Activated CD8-positive, alpha-beta T cell treated with anti-CD3 and anti-CD28 coated beads, Interleukin-2, amount 10 ng/mL, durations not matched to agents 7 days and 5 days (primary cell): ENCODE results near the gene PSD. TPM values are rescaled to one million over a fixed set of nuclear protein-coding genes. Genes with fewer than 3 reads are reported as not detected.

ENCODE experiments used
- ATAC-seq: fragments of 150-1000 bp; cut with Tn5 transposase; one replicate; pipeline ENCODE4 v1.10.0; 2021; ENCODE audit warnings: moderate library complexity
- CTCF ChIA-PET: fragments of 350-600 bp; sonication (Branson Sonifier 250); formaldehyde crosslinking; loops from one replicate; lab custom pipeline; 2021; ENCODE audit warnings: antibody characterized with exemption; lab: Charles Lee
- POLR2A ChIA-PET: fragments of 350-600 bp; sonication (Branson Sonifier 250); formaldehyde crosslinking; loops from one replicate; lab custom pipeline; 2021; ENCODE audit warnings: antibody characterized with exemption; lab: Charles Lee
- DNase-seq: peaks from one replicate; pipeline ENCODE4 v3.0.0-alpha.2; 2020
- H3K27ac Mint-ChIP-seq: one replicate; pipeline ENCODE4 v1.8.0; 2021; ENCODE audit warnings: mild to moderate bottlenecking, mixed read lengths
- H3K27me3 Mint-ChIP-seq: one replicate; pipeline ENCODE4 v1.8.0; 2021; ENCODE audit warnings: low read depth, mixed read lengths
- H3K36me3 Mint-ChIP-seq: one replicate; pipeline ENCODE4 v1.8.0; 2021; ENCODE audit warnings: low read depth, mixed read lengths
- H3K4me1 Mint-ChIP-seq: one replicate; pipeline ENCODE4 v1.8.0; 2021; ENCODE audit warnings: low read depth, mixed read lengths
- H3K4me3 Mint-ChIP-seq: one replicate; pipeline ENCODE4 v1.8.0; 2021; ENCODE audit warnings: mild to moderate bottlenecking, mixed read lengths
- H3K9me3 Mint-ChIP-seq: one replicate; pipeline ENCODE4 v1.8.0; 2022; ENCODE audit warnings: mixed read lengths; ENCODE audit not compliant: insufficient read depth
- total RNA-seq, 2 experiments: library from RNA; stranded (reverse); gene quantifications; one replicate each; pipeline ENCODE4 v1.2.3, GENCODE V29; 2021

Gene PSD
- total RNA-seq, 2 experiments from 2014 or later: 0.92 to 1.6 TPM

DNA sequence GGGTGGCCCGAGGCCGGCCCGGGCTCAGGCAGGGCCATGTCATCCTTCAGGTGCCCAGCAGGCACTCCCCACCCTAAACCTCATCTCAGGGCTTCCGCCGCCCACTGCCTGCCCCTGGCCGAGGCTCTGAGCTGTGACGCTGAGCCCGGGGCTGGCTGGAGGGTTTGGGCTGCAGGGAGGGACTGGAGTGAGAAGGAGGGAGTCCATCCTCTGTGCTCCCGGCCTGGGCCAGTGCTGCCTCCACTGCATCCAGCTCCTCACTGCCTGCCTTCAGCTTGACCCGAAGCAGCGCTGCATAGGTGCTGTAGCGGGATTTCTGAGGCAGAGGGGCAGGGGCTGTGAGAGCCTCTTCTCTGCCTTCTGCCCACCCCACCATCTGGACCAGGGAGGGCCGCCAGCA lies 15.5 kb downstream of the PSD start:
- no peak overlapping the region for H3K27ac Mint-ChIP-seq
- peaks cover 23% of the 10 kb centered on the region for H3K36me3 Mint-ChIP-seq
- peaks cover 23% of the 10 kb centered on the region for H3K4me1 Mint-ChIP-seq
- no peak for DNase-seq
- H3K27me3 Mint-ChIP-seq: peaks cover 2% of the 10 kb centered on the region
- ATAC-seq: no peak
- ChIA-PET CTCF (interaction anchor here (0.6 to 3.9 kb wide), 9 partner anchors 8 to 176 kb away, joined by 3 to 30 read pairs (median 4); partner anchors contain the start of gene NFKB2), POLR2A (interaction anchor here (0.9 to 1.3 kb wide), 3 partner anchors 8 to 33 kb away, joined by 4 to 5 read pairs (median 4); partner anchors contain the start of gene NFKB2)
- H3K4me3 Mint-ChIP-seq: no peak overlapping the region
- no peaks in the 10 kb centered on the region for H3K9me3 Mint-ChIP-seq

DNA sequence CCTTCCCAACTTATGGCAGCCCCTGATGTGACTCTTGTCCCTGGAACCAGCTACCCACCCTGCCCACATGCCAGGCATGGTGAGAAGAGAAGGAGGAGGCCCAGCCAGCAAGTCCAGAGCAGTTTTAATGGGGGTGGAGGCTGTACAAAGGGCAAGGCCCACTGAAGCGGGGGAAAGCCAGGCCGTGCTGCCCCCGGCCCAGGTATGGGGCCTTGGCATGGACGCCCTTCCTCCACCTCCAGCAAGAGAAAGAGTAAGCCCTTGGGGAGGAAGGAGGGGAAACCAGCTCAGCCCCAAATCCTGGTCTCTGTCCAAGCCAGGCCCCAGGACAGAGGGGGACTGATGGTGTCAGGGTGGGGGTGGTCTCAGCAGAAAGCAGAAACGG lies 16.1 kb downstream of the PSD start:
- Mint-ChIP-seq H3K36me3 (peaks cover 28% of the 10 kb centered on the region), H3K9me3 (no peaks in the 10 kb centered on the region), H3K27ac (no peak overlapping the region), H3K4me1 (peaks cover 25% of the 10 kb centered on the region), H3K27me3 (no peaks in the 10 kb centered on the region), H3K4me3 (no peak overlapping the region)
- no peak for DNase-seq
- POLR2A ChIA-PET: interaction anchor here (0.9 to 1.1 kb wide), 3 partner anchors 9 to 33 kb away, joined by 3 to 5 read pairs (median 4); no protein-coding TSS in a partner anchor
- CTCF ChIA-PET: interaction anchor here (0.8 to 10.7 kb wide), 7 partner anchors 7 to 175 kb away, joined by 3 to 156 read pairs (median 7); partner anchors contain the start of genes ELOVL3 and NFKB2
- no peak for ATAC-seq

DNA sequence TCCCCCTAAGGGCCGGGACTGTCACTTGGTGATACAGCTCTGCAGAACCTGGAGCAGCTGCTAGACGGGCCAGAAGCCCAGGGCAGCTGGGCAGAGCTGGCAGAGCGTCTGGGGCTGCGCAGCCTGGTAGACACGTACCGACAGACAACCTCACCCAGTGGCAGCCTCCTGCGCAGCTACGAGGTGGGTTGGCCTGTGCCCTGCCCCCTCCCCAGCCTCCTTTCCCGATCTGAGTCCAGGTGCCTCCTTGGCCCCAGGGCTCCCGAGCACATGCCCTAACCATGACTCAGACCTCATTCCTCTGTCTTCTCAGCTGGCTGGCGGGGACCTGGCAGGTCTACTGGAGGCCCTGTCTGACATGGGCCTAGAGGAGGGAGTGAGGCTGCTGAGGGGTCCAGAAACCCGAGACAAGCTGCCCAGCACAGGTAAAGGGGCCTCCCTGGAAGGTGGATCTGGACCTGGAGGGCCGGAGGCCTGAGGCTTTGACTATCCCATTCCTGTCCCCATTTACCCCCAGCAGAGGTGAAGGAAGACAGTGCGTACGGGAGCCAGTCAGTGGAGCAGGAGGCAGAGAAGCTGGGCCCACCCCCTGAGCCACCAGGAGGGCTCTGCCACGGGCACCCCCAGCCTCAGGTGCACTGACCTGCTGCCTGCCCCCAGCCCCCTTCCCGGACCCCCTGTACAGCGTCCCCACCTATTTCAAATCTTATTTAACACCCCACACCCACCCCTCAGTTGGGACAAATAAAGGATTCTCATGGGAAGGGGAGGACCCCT lies 16.7 kb downstream of the PSD start:
- DNase-seq (no peak), ATAC-seq (no peak)
- peaks cover 32% of the 10 kb centered on the region for H3K36me3 Mint-ChIP-seq
- ChIA-PET CTCF (interaction anchor here (0.8 to 10.7 kb wide), 2 partner anchors 9 to 173 kb away, joined by 3 to 156 read pairs; partner anchors contain the start of gene ELOVL3), POLR2A (interaction anchor here (1.0 kb wide), 1 partner anchor 11 kb away, joined by 3 read pairs; no protein-coding TSS in a partner anchor)
- peaks cover 28% of the 10 kb centered on the region for H3K4me1 Mint-ChIP-seq
- no peaks in the 10 kb centered on the region for H3K9me3 Mint-ChIP-seq
- H3K4me3 Mint-ChIP-seq: no peak overlapping the region
- no peaks in the 10 kb centered on the region for H3K27me3 Mint-ChIP-seq
- no peak overlapping the region for H3K27ac Mint-ChIP-seq

DNA sequence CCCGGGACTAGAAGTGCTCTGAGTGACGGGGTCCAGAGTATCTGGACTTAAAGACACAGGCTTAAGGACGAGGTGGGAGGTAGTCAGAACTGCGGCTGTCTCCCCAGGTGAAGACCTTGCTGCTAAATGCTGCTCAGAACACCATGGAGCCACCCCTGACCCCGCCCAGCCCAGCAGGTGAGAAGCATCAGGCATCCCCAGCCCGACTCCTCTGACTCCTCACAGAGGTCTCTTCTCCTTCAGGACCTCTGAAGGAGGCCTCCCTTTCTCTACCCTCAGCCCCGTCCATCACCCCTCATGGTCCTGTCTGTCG lies 17.3 kb downstream of the PSD start:
- no peak for ATAC-seq
- Mint-ChIP-seq H3K9me3 (no peaks in the 10 kb centered on the region), H3K4me1 (peaks cover 34% of the 10 kb centered on the region), H3K27ac (no peak overlapping the region), H3K36me3 (peaks cover 37% of the 10 kb centered on the region), H3K27me3 (no peaks in the 10 kb centered on the region), H3K4me3 (no peak overlapping the region)
- DNase-seq: no peak
- ChIA-PET POLR2A (interaction anchor here (1.0 kb wide), 1 partner anchor 11 kb away, joined by 3 read pairs; no protein-coding TSS in a partner anchor), CTCF (interaction anchor here (10.7 kb wide), 1 partner anchor 172 kb away, joined by 156 read pairs; the partner anchor contains the start of gene ELOVL3)

DNA sequence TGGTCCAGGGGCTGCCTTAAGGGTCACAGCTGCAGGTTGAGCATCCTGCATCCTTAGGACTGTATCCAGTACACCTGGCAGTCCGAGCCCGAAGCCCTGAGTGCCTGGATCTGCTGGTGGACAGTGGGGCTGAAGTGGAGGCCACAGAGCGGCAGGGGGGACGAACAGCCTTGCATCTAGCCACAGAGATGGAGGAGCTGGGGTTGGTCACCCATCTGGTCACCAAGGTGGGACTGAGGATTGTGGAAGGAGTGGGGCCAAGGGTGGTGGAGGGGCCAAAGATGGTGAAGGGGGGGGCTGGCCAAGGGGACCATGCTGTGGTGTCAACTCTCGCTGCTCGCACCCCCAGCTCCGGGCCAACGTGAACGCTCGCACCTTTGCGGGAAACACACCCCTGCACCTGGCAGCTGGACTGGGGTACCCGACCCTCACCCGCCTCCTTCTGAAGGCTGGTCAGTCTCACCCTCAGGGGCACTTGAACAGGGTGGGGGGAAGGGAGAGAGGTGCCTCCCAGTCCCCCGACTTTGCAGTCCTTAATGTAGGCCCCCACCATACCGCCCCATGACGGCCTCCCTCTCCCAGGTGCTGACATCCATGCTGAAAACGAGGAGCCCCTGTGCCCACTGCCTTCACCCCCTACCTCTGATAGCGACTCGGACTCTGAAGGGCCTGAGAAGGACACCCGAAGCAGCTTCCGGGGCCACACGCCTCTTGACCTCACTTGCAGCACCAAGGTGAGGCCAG lies 17.8 kb downstream of the PSD start:
- POLR2A ChIA-PET: interaction anchor here (1.7 to 8.0 kb wide), 2 partner anchors 21 to 169 kb away, joined by 3 to 68 read pairs; partner anchors contain the start of gene FBXL15

DNA sequence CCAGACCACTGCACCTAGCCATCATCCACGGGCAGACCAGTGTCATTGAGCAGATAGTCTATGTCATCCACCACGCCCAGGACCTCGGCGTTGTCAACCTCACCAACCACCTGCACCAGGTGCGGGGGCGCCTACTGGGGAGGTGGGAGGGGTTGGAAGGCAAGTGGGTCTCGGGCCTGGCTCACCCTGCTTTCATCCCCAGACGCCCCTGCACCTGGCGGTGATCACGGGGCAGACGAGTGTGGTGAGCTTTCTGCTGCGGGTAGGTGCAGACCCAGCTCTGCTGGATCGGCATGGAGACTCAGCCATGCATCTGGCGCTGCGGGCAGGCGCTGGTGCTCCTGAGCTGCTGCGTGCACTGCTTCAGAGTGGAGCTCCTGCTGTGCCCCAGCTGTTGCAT lies 18.5 kb downstream of the PSD start:
- ChIA-PET CTCF (interaction anchor here (1.2 to 10.7 kb wide), 17 partner anchors 10 to 242 kb away, joined by 3 to 156 read pairs (median 8); partner anchors contain the start of genes ACTR1A, C10orf95, ELOVL3 and FBXL15), POLR2A (interaction anchor here (1.3 to 8.0 kb wide), 4 partner anchors 10 to 168 kb away, joined by 3 to 68 read pairs (median 4); partner anchors contain the start of gene FBXL15)
- peak overlapping the region; percentile 78 for H3K27ac Mint-ChIP-seq
- no peaks in the 10 kb centered on the region for H3K9me3 Mint-ChIP-seq
- DNase-seq (no peak), ATAC-seq (no peak)
- no peaks in the 10 kb centered on the region for H3K27me3 Mint-ChIP-seq
- H3K36me3 Mint-ChIP-seq: peaks cover 40% of the 10 kb centered on the region
- peak overlapping the region; percentile 56 for H3K4me3 Mint-ChIP-seq
- H3K4me1 Mint-ChIP-seq: peaks cover 39% of the 10 kb centered on the region

More for the DNA sequence above, 17.8 kb downstream of the PSD start:
- H3K4me1 Mint-ChIP-seq: peaks cover 39% of the 10 kb centered on the region
- ATAC-seq (no peak), DNase-seq (no peak)
- H3K27ac Mint-ChIP-seq: peak overlapping the region; percentile 55
- CTCF ChIA-PET: interaction anchor here (1.8 to 10.7 kb wide), 7 partner anchors 10 to 183 kb away, joined by 8 to 156 read pairs (median 15); partner anchors contain the start of genes ELOVL3 and FBXL15
- H3K9me3 Mint-ChIP-seq: no peaks in the 10 kb centered on the region
- H3K36me3 Mint-ChIP-seq: peaks cover 40% of the 10 kb centered on the region
- H3K27me3 Mint-ChIP-seq: no peaks in the 10 kb centered on the region
- peak overlapping the region; percentile 12 for H3K4me3 Mint-ChIP-seq

DNA sequence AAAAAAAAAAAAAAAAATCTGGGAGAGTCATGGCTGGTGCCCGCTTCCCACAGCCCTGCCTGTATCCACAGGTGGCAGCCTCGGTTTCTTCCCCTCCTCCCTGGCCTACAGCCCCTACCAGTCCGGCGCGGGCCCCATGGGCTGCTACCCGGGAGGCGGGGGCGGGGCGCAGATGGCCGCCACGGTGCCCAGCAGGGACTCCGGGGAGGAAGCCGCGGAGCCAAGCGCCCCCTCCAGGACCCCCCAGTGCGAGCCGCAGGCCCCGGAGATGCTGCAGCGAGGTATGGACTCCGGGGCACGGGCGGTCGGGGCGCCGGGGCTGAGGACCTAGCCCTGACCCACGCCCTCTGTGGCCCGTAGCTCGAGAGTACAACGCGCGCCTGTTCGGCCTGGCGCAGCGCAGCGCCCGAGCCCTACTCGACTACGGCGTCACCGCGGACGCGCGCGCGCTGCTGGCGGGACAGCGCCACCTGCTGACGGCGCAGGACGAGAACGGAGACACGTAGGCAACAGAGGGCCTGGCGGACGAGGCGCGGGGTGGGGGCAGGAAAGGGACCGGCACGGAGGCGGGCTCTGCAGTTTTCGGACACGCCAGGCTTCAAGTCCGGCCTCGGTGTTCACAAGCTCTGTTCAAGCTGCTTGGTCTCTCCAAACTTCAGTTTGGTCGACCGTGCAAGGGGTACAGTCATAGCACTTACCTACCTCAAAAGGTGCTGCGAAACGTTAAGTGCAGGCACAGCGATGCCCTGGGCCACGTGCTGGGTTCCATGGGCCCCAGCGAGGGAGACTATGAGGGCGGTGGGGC lies 19.2 kb downstream of the PSD start:
- Mint-ChIP-seq H3K36me3 (peaks cover 40% of the 10 kb centered on the region), H3K4me3 (peak overlapping the region; percentile 56)

DNA sequence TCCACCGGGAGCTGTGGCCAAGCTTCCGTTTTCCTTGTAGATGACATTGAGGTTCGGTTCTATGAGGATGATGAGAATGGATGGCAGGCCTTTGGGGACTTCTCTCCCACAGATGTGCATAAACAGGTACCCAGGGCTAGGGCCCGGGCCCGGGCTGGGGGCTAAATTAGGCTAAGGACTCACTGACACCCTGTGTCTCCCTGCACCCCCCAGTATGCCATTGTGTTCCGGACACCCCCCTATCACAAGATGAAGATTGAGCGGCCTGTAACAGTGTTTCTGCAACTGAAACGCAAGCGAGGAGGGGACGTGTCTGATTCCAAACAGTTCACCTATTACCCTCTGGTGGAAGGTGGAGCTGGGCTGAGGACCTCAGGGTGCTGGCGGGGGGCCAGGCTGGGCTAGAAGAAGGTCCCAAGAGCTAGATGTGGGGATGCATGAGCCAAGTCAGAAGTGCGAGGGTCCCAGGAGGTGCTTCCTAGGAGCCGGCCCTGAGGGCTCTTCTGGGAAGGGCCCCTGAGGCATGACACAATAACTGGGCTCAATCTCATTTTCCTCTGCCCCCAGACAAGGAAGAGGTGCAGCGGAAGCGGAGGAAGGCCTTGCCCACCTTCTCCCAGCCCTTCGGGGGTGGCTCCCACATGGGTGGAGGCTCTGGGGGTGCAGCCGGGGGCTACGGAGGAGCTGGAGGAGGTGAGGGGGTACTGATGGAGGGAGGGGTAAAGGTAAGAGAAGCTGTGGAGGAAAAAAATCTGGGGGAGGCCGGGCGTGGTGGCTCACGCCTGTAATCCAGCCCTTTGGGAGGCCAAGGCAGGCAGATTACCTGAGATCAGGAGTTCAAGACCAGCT lies 20.2 kb downstream of the PSD start:
- ATAC-seq: no peak
- Mint-ChIP-seq H3K36me3 (peaks cover 40% of the 10 kb centered on the region), H3K27me3 (no peaks in the 10 kb centered on the region), H3K9me3 (no peaks in the 10 kb centered on the region), H3K4me1 (peaks cover 42% of the 10 kb centered on the region), H3K4me3 (peak overlapping the region; percentile 53), H3K27ac (peak overlapping the region; percentile 52)
- POLR2A ChIA-PET: interaction anchor here (1.0 to 8.0 kb wide), 5 partner anchors 15 to 266 kb away, joined by 3 to 68 read pairs (median 4); partner anchors contain the start of gene FBXL15
- no peak for DNase-seq
- CTCF ChIA-PET: interaction anchor here (0.8 to 10.7 kb wide), 25 partner anchors 8 to 229 kb away, joined by 3 to 156 read pairs (median 6); partner anchors contain the start of genes ACTR1A, C10orf95, CUEDC2 and ELOVL3

More for the DNA sequence above, 19.2 kb downstream of the PSD start:
- ATAC-seq: peak; percentile 63
- Mint-ChIP-seq H3K9me3 (no peaks in the 10 kb centered on the region), H3K27me3 (no peaks in the 10 kb centered on the region), H3K27ac (peak overlapping the region; percentile 78), H3K4me1 (peaks cover 39% of the 10 kb centered on the region)
- ChIA-PET CTCF (interaction anchor here (0.7 to 10.7 kb wide), 30 partner anchors 8 to 242 kb away, joined by 3 to 156 read pairs (median 5); partner anchors contain the start of genes ACTR1A, C10orf95, CUEDC2 and ELOVL3), POLR2A (interaction anchor here (1.3 to 8.0 kb wide), 5 partner anchors 11 to 168 kb away, joined by 3 to 68 read pairs (median 4); partner anchors contain the start of gene FBXL15)
- DNase-seq: peak; percentile 92

DNA sequence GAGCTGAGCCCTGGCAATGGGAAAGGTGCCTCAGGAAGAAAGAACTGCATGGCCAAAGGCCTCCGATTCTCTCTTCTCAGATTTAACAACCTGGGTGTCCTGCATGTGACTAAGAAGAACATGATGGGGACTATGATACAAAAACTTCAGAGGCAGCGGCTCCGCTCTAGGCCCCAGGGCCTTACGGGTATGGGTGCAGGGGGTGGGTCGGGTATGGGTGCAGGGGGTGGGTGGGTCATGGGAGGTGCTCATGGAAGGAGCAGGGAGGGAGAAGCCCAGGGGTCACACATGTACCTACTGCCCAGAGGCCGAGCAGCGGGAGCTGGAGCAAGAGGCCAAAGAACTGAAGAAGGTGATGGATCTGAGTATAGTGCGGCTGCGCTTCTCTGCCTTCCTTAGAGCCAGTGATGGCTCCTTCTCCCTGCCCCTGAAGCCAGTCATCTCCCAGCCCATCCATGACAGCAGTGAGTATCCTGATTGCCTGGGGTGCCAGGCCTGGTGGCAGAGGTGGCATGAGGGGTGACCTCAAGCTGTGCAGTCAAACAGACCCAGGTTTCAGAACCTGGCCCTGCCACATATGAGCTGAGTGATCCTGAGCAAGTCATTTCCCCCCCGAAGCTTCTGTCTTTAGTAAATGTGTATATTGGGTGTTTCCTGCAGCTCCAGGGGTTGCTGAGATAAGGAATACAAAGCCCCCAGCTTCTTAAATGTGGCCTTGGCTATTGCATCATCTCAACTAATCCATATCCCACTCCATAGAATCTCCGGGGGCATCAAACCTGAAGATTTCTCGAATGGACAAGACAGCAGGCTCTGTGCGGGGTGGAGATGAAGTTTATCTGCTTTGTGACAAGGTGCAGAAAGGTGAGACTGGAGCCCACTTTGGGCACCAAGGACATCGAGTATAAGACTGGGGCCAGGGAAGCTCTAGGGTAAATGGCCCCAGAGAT lies 21.1 kb downstream of the PSD start:
- ChIA-PET POLR2A (interaction anchor here (0.9 to 8.0 kb wide), 5 partner anchors 25 to 265 kb away, joined by 3 to 68 read pairs (median 4); partner anchors contain the start of genes FBXL15 and NOLC1), CTCF (interaction anchor here (0.8 to 10.7 kb wide), 11 partner anchors 9 to 228 kb away, joined by 3 to 156 read pairs (median 6); partner anchors contain the start of genes C10orf95, CUEDC2, ELOVL3 and FBXL15)
- H3K4me3 Mint-ChIP-seq: peak overlapping the region; percentile 85
- peaks cover 40% of the 10 kb centered on the region for H3K36me3 Mint-ChIP-seq
- ATAC-seq (no peak), DNase-seq (no peak)
- no peaks in the 10 kb centered on the region for H3K9me3 Mint-ChIP-seq
- no peak overlapping the region for H3K27ac Mint-ChIP-seq
- H3K4me1 Mint-ChIP-seq: peaks cover 48% of the 10 kb centered on the region
- H3K27me3 Mint-ChIP-seq: no peaks in the 10 kb centered on the region
